NCI-H748 treated with DMSO at 0.1 percent for 48 hours (cell line): ENCODE data around the gene CRYM.
A peak's percentile ranks its signal among the peaks of the same experiment; 100 is the strongest.
"Not testable (repeated sequence)": the region's sequence is repeated elsewhere in the genome, so short reads cannot be mapped to it uniquely, and the experiment has no call there.

Experiments used
- DNase-seq: peaks from one replicate; lab custom pipeline; 2025; lab: John Stamatoyannopoulos, UW

The CRYM gene

DNA sequence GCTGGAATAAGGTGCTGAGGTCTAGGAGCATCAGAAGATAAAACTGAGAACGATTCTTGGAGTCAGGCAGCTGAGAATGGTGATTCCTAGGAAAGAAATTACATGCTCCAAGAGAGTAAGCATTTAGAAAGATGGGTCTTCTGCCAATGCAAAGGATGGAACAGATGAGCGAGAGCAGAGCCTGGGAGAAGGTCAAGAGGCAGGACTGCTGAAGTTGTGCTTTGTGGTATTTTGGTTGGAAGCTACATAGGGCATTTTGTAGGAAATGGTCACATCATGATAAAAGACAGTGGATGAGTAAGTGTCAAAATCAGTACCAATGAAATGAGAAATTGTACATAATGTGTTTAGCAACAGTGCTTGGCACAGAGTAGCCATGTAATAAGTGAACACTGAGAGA lies 1.4 kb upstream of the CRYM start:
- no peak for DNase-seq

DNA sequence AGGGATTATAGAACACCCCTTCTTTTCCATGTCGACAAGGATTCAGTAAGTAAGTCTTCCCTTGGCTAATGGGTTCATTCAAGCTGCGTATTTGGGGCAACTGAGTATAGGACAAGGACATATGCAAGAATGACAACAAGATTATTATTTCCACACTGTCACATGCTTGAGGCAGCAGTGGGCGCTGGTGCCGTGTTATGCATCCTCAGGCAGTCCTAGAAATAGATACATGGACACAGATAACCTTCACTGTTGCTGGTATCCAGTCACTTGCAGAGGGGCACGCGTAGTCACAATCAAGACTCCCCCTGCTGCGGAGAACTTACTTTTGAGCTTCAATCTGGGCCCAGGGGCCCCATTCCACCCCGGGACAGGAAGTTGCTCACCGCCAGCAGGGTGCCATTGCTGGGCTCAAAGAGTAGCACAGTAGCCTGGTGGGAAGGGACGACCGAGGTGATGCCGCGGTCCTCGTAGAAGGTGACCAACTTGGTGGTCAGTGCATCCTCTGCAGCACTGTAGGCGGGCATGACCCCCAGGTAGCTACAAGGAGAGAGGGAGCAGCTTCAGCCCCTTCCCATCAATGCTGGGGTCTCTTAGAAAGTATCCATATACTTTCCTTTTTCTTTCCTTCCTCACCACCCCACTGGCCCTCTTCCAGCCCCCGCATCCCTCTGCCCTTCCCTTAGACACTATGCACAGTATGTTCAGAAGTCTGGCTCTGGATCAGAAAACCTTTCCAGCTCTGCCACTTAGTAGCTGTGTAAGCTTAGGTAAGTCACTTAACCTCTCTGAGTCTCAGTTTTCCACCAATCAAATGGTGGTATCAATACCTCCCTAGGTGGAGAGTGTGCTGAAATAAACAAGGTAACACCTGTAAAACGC lies 804 bp downstream of the CRYM start:
- peak; percentile 2 for DNase-seq

DNA sequence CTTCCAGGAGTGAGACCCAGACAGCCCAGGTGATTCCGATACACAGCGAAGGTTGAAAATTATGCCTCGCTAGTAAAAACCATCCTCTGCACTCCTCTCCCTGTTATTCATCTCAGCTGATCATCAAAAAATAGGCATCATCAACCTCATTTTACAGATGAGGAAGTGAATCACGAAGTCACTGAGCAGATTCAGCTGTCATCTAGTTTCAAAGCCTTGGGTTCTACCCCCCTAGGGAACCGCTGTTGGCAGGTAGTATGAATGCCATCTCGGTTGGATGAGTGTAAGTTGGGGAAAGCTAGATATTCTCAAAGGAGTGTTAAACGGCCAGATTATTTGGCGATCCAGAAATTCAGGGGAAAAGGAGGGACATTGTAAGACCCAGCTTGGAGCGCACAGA lies 2.0 kb downstream of the CRYM start:
- no peak for DNase-seq

GRCh38 chr16:21275529-21275928 lies 2.6 kb downstream of the CRYM start:
- DNase-seq: no peak

DNA sequence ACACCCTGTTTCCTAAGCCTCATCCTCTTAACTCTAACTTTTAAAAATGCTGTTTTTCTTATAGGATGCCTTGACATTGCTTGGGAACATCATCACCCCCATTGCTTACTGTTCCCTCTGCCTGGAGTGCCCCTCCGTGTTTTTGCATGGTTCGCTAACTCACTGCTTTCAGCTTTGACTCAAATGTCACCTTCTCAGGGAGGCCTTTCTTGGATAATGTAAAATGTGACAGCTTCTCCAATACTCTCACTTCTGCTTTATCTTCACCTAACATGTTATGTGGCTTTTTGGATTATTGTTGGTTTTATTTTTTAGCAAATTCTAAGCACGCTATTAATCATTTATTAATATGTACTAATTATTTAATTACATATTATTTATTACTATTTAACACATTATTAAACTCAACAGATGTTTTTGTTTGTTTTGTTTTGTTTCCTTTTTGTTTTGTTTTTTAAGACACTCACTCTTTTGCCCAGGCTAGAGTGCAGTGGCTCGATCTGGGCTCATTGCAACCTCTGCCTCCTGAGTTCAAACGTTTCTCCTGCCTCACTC lies 3.8 kb downstream of the CRYM start:
- no peak for DNase-seq

- DNase-seq: not testable (repeated sequence)
These were observed 5.3 kb downstream of the CRYM start for GRCh38 chr16:21272763-21273162.

DNA sequence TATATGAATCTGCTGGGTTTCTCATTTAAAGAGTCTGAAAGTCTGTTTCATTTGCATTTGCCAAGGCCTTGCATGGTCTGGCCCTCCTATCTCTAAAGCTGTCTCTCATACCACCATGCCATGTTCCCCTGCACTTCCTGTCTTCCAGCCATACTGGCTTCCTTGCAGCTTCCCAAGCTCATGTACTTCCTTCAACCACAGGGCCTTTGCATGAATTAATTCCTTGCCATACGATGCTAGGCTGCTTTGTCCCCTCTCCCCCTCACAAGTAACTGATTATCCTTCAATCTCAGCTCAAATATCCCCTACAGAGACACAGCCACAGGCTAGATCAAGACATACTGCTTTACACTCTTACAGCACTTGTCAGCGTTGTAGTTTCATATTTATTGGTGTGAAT lies 5.8 kb downstream of the CRYM start:
- no peak for DNase-seq

GRCh38 chr16:21268236-21268635 lies 9.9 kb downstream of the CRYM start:
- DNase-seq: no peak

DNA sequence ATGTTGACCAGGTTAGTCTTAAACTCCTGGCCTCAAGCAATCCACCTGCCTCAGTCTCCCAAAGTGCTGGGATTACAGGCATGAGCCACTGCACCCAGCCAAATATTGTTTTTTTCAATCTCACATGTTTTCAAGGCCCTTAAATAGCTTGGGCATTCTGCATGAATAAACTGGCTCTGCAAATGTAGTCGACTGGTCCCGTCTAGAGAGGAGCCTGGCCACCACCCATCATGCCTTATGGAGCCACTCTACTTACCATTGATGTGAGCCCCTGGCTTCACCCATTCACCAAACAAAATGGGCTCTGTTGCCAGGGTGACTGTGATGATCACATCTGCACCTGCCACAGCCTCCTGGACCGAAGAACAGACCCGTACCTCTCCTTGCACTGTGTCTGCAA lies 10.8 kb downstream of the CRYM start:
- no peak for DNase-seq

GRCh38 chr16:21265104-21265837 lies 12.8 kb downstream of the CRYM start:
- no peak for DNase-seq

DNA sequence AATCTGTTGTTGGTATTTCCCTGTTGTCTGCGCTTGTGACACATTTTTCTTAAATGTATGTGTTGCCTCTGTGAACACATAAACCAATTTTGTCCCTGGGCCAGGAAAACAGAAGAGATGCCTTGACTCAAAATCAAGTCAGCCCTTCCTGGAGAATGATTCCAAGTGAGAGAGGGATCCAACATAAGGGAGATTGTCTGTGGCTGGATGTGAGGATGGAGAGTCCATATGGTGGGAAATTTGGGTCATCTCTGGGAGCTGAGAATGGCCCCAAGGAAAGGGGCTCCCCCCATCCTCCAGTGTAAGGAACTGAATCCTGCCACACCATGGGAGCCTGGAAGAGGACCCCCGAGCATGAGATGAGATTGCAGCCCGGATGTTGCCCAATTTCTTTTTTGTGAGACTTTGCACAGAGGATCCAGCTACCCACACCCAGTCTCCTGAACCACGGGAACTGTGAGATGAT lies 13.5 kb downstream of the CRYM start:
- no peak for DNase-seq

GRCh38 chr16:21263640-21264570 lies 14.2 kb downstream of the CRYM start:
- DNase-seq: no peak

DNA sequence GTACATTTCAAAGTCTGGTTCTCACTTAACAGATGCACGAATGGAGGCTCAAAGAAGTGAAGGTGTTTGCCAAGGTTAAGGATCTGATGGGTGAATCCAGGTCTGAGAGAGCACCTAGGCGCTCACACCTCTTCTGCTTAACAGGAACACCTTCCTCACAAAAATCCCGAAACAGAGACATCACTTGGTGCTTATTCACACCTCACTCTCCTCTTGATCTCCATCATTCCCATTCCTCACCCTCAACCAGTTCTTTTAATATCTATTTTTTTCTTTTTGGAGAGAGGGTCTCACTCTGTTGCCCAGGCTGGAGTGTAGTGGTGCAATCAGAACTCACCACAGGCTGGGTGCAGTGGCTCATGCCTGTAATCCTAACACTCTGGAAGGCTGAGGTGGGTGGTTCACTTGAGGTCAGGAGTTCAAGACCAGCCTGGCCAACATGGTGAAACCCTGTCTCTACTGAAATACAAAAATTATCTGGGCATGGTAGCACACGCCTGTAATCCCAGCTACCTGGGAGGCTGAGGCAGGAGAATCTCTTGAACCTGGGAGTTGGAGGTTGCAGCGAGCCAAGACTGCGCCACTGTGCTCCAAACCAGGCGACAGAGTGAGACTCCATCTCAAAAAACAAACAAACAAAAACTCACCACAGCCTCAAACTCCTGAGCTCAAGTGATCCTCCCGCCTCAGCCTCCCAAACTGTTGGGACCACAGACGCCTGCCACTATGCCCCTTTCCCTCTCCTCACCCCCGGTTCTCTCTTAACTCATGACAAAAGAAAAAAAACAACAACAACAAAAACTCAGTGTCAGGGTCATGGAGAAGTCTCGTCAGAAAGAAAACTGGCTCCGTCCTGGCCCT lies 15.1 kb downstream of the CRYM start:
- DNase-seq: no peak

DNA sequence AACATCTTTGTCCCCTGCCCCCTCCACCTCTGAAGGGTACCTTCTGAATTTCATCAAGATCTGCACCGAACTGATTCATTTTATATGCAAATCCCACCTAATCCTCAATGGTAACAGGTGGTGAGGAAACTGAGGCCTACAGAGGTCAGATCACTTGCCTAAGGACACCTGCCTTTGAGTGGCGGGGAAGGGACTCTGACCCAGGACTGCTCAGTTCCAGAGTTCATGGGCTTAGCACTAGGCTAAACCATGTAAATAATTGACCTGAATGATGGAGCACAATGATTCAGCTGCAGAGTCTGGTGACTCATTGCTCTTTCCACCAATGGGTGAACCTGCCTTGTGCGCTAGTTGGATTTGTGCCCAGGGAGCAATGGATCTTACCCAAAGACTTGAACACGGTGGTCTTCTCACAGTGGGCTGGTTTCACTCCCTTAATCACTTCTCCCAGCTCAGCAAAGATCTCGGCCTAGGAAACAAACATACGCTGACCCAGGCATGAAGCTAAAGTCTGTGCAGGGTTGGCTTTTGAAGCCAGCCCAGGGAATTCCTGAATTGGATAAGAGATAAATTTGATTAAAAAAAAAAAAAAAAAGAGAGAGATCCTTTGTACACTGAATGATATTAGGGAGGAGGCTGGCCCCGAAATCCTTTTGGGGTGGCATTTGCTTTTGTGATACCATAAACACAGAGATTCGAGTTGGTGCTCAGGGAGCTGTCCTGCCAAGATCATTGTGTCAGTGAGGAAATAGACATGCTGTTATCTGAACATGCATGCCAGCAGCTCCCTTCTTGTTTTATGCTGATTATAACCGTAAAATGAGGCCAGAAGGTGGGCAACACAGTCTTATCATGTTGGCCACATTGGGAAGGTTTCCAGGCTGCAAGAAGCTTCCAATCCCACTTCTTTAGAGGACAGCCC lies 17.0 kb downstream of the CRYM start:
- no peak for DNase-seq

- DNase-seq: no peak
These were observed 20.8 kb downstream of the CRYM start for GRCh38 chr16:21257284-21257683.

DNA sequence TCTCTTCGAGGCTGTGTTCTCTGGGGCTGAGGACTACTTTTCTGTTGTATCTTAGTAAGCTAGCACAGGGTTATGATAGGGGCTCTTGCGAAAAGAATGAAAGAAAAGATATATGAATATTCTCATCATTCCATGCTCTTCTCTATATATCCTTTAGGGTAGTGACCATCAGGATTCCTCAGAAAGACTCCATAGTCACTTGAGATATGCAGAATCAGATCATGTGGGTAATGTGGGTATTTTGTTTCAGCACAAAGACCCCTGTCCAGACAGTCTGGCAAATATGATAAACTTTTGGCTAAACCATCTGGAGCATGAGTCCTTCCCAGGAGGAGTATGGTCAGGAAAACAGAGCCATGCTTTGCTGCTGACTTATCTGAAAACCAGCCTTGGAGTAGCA lies 21.5 kb downstream of the CRYM start:
- DNase-seq: no peak

DNA sequence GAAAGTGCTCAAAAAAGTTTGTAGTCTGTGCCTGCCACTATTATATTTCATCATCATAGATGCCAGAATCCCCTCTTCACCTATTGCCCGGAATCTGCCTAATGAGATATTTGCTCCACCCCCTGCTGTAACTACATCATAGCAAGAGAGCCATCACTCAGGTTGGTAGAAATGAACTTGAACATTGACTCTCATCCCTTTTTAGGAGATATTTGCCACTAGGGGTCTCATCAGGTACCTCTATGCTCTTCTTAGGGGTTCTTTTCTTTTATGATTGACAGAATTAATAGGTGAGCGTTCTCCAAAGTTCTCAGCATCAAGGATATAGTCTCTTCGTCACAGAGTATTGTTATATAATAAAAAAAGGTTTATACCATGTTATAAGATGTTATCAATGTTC lies 24.6 kb downstream of the CRYM start:
- no peak for DNase-seq

DNA sequence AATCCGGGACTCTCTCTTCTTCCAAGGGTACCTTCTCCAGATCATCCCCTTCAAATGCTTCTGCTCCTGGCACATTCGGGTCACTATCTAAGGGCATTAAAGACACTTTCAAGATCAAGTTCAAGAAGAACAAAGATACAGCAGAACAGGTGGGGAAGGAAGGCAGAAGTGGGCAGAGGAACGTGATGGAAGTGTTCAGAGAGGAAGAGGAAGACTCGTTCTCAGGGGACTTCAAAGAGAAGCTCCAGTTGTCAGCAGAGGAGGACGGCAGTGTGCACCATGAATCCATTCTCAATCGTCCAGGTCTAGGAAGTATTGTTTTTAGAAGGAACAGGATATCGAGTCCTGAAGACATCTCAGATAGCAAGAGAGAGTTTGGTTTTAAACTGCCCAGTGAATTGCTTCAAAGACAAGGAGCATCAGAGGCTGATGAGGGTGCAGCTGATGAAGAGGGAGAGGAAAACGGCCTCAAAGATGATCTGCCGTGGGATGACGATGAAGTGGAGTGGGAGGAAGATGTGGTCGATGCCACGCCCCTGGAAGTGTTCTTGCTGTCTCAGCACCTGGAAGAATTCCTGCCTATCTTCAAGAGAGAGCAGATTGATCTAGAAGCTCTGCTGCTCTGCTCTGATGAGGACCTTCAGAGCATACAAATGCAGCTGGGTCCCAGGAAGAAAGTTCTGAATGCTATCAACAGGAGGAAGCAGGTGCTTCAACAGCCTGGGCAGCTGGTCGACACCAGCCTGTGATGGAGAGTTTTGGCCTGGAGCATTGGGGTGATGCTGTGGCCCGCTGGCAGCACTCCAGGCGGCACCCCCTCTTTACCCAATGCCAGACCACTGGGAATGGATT lies 27.8 kb downstream of the CRYM start:
- DNase-seq: no peak

DNA sequence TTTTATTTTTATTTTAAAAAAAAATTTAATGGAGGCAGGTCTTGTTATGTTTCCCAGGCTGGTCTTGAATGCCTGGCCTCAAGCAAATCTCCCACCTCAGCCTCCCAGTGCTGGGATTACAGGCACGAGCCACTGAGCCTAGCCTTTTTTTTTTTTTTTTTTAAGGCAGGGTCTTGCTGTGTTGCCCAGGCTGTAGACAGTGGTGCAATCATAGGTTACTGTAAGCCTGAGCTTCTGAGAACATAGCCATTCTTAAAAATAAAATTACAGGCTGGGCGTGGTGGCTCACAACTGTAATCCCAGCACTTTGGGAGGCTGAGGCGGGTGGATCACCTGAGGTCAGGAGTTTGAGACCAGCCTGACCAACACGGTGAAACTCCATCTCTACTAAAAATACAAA lies 29.9 kb downstream of the CRYM start:
- DNase-seq: not testable (repeated sequence)
